Retinal pigment epithelial cell (primary cell): ENCODE data around the gene HMGA1.

ENCODE experiments used
- DNase-seq: peaks from one replicate; pipeline ENCODE4 v3.0.0-alpha.2; 2010; ENCODE audit warnings: low read depth
- H3K4me3 ChIP-seq: 2 replicates; pipeline ENCODE4 v1.5.1; 2011; ENCODE audit warnings: mild to moderate bottlenecking, low read length, control low read depth, moderate library complexity
- CTCF ChIP-seq: conservative IDR thresholded peaks from 2 replicates; pipeline ENCODE4 v1.5.1; 2011; ENCODE audit warnings: low read depth, low read length, control low read depth, inconsistent platforms

The HMGA1 gene

GRCh38 chr6:34236131-34236442 lies 586 bp upstream of the HMGA1 start:
- peak overlapping the region; percentile 66 for H3K4me3 ChIP-seq
- DNase-seq, result no peak
- no peak for TF ChIP-seq CTCF

DNA sequence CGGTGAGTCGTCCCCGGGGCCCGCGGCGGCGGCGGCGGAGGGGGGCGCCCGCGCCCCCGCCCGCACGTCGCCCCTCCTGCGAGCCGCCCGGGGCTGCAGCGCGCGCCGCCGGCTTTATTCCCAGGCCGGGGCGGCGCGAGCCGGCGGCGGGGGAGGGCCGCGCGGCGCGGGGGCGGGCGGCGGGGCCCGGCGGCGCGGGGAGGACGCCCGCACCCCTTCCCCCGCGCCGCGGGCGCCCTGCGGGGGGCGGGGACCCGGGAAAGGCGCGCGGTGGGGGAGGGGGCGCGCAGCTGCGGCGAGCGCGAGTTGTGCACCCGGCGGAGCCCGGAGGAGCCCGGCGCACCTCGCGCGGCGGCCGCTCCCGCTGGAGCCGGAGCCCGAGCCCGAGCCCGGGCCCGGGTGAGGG lies 646 bp downstream of the HMGA1 start:
- DNase-seq, result no peak

GRCh38 chr6:34237722-34238584 lies 1.3 kb downstream of the HMGA1 start:
- no peak for DNase-seq
- TF ChIP-seq CTCF, result peak; percentile 38

More for the DNA sequence above, 646 bp downstream of the HMGA1 start:
- H3K4me3 ChIP-seq, result peak overlapping the region; percentile 78
- no peak for TF ChIP-seq CTCF

DNA sequence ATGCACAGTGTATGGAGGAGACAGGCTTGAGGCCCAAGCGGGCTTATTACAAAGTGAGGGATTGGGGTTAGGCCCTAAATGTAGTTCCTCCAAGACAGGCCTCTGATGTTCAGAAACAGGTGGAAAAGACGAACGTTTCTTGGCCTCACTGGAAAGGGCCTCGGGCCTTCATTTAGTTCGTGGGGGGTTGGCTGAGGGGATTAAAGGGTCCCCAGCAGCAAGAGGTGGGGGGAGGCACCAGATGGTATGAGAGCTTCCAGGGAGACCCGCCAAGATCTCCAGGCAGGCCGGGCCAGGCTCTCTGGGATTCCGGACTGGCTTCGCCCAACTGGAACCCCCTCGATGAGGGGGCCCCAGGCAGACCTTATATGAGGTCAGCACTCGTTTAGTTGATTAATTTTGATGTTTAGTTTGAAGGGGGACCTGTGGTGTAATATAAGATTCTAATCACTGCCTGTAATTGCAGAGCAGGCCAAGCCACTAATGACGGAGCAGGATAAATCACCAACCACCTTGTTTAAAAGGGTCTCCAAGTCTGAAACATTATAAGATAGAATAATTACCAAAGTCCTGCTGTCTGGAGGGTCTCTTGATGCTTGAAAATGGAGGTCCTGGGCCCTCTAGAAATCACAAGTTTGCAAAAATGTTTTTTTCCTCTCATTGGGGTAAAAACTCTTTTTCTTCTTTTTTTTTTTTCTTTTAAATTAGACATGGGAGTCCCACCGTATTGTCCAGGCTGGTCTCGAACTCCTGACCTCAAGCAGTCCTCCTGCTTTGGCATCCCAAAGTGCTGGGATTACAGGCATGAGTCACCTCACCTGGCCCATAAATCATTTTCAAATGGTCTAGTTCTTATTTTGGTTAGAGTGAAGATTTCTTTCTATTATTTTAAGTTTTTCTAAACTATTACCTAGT lies 2.2 kb downstream of the HMGA1 start:
- no peak for TF ChIP-seq CTCF
- H3K4me3 ChIP-seq, result peak overlapping the region; percentile 78
- no peak for DNase-seq

More at GRCh38 chr6:34237722-34238584, 1.3 kb downstream of the HMGA1 start:
- H3K4me3 ChIP-seq, result peak overlapping the region; percentile 78

GRCh38 chr6:34239500-34239825 lies 2.8 kb downstream of the HMGA1 start:
- no peak for DNase-seq
- no peak for TF ChIP-seq CTCF
- peak overlapping the region; percentile 78 for H3K4me3 ChIP-seq

DNA sequence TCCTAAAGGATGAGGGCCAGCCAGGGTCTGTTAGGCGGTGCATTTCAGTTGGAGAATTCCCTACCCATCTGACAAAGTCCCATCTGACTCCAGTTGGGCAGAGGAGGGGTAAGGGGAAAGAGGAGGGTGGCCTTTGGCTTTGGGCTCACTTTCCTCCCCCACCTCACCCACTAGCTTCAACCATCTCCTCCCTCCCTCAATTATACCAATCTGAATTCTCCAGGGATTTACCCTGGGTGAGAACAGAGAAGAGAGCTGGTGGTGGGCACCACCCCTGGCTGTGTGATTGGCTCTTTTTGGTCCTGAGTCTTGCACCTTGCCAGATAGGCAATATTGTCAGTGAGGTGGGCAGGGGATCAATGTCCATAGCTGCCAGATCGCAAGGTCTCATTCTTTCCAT lies 3.2 kb downstream of the HMGA1 start:
- H3K4me3 ChIP-seq, result peak overlapping the region; percentile 78
- no peak for TF ChIP-seq CTCF
- no peak for DNase-seq
